ENCODE results near the gene PLOD1.
"Not testable (repeated sequence)": the region's sequence is repeated elsewhere in the genome, so short reads cannot be mapped to it uniquely, and the experiment has no call there.

The PLOD1 gene

DNA sequence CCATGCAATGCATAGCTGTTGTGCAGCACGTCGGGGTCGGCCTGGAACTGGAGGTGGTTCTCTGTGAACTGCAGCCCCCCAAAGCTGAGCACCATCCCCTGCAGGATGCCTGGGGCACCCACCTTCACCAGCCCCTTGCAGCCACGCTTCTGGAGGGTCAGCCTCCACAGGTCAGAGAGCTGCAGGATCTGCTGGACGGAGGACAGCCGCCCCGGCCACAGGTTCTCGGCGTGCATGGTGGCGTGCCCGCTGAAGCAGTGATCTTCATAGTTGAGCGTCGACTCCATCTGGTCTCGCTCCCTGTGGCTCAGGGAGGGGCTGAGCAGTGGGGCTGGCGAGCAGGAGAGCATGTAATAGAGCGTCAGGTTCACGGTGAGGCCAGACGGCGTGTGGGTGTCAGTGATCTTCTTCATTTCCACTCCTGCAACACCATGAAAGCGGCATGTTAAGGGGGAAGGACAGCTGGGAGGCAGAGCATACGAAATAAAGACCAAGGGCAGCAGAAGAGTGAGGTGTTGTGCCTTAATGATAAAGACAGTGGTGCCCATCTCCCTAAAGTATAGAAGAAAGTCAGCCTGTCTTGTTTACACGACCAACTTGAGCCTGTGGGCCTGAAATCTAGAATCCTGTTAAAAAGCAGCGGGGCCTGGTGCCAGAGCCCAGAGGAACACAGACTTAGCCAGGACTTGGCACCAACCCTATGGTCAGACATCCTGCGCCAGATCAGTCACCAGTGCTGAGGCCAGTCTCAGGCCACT lies 11.3 kb upstream of the PLOD1 start:
- Histone ChIP-seq H3K27me3 (ENCODE audit: control insufficient read depth, low read length) (no peaks in the 10 kb centered on the region), H3K4me2 (ENCODE audit: low read length) (peak overlapping the region; percentile 85; the same call in 1 of the 2 replicates), H4K20me1 (ENCODE audit: control insufficient read depth, insufficient read depth, low read depth, low read length) (peaks cover 10% of the 10 kb centered on the region; the same call in 1 of the 2 replicates), H3K4me1 (ENCODE audit: control insufficient read depth, low read length) (peaks cover 28% of the 10 kb centered on the region), H3K9me3 (ENCODE audit: control insufficient read depth, insufficient read depth, low read length) (no peaks in the 10 kb centered on the region), H3K4me3 (ENCODE audit: low read length) (peak overlapping the region; percentile 77; the same call in 1 of the 2 replicates), H3K9me2 (replicated peaks; ENCODE audit: control insufficient read depth, low read length) (no peaks in the 10 kb centered on the region), H3K36me3 (ENCODE audit: control insufficient read depth, low read length) (peaks cover 56% of the 10 kb centered on the region), H3F3A (ENCODE audit: control insufficient read depth, insufficient read depth) (peaks cover 7% of the 10 kb centered on the region), H3K79me2 (ENCODE audit: control insufficient read depth, low read length) (peaks cover 72% of the 10 kb centered on the region), H3K27ac (ENCODE audit: low read depth, low read length) (no peak overlapping the region)
- TF ChIP-seq, protein P1, sequence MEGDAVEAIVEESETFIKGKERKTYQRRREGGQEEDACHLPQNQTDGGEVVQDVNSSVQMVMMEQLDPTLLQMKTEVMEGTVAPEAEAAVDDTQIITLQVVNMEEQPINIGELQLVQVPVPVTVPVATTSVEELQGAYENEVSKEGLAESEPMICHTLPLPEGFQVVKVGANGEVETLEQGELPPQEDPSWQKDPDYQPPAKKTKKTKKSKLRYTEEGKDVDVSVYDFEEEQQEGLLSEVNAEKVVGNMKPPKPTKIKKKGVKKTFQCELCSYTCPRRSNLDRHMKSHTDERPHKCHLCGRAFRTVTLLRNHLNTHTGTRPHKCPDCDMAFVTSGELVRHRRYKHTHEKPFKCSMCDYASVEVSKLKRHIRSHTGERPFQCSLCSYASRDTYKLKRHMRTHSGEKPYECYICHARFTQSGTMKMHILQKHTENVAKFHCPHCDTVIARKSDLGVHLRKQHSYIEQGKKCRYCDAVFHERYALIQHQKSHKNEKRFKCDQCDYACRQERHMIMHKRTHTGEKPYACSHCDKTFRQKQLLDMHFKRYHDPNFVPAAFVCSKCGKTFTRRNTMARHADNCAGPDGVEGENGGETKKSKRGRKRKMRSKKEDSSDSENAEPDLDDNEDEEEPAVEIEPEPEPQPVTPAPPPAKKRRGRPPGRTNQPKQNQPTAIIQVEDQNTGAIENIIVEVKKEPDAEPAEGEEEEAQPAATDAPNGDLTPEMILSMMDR (IDR thresholded peaks at IDR 0.05; ENCODE audit: low read depth, low read length, poor library complexity, severe bottlenecking) = no peak
- no peak for TF ChIP-seq EZH2phosphoT487 (IDR thresholded peaks at IDR 0.05; ENCODE audit: borderline replicate concordance, low read length)

DNA sequence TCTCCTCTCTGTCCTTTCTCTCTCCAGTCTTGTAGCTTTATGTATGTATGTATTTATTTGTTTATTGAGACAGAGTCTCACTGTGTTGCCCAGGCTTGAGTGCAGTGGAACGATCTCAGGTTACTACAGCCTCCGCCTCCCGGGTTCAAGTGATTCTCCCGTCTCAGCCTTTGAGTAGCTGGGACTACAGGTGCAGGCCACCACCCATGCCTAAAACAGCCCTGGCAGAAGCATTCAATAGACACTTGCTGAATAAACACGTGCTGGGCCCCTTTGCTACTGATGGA lies 10.7 kb upstream of the PLOD1 start:
- no peak for TF ChIP-seq EZH2phosphoT487 (IDR thresholded peaks at IDR 0.05; ENCODE audit: borderline replicate concordance, low read length)
- TF ChIP-seq, protein P1 (IDR thresholded peaks at IDR 0.05; ENCODE audit: low read depth, low read length, poor library complexity, severe bottlenecking) = no peak
- peaks cover 31% of the 10 kb centered on the region for H3K4me1 ChIP-seq (ENCODE audit: control insufficient read depth, low read length)
- no peaks in the 10 kb centered on the region for H3K9me3 ChIP-seq (ENCODE audit: control insufficient read depth, insufficient read depth, low read length)
- H3K36me3 ChIP-seq (ENCODE audit: control insufficient read depth, low read length) = peaks cover 54% of the 10 kb centered on the region
- H3K9me2 ChIP-seq (replicated peaks; ENCODE audit: control insufficient read depth, low read length) = no peaks in the 10 kb centered on the region
- peaks cover 7% of the 10 kb centered on the region for H3F3A ChIP-seq (ENCODE audit: control insufficient read depth, insufficient read depth)
- H4K20me1 ChIP-seq (ENCODE audit: control insufficient read depth, insufficient read depth, low read depth, low read length) = peaks cover 10% of the 10 kb centered on the region; the same call in 1 of the 2 replicates
- H3K27ac ChIP-seq (ENCODE audit: low read depth, low read length) = no peak overlapping the region
- H3K4me2 ChIP-seq (ENCODE audit: low read length) = peak overlapping the region; percentile 85
- no peaks in the 10 kb centered on the region for H3K27me3 ChIP-seq (ENCODE audit: control insufficient read depth, low read length)
- H3K79me2 ChIP-seq (ENCODE audit: control insufficient read depth, low read length) = peaks cover 69% of the 10 kb centered on the region
- peak overlapping the region; percentile 77 for H3K4me3 ChIP-seq (ENCODE audit: low read length)

DNA sequence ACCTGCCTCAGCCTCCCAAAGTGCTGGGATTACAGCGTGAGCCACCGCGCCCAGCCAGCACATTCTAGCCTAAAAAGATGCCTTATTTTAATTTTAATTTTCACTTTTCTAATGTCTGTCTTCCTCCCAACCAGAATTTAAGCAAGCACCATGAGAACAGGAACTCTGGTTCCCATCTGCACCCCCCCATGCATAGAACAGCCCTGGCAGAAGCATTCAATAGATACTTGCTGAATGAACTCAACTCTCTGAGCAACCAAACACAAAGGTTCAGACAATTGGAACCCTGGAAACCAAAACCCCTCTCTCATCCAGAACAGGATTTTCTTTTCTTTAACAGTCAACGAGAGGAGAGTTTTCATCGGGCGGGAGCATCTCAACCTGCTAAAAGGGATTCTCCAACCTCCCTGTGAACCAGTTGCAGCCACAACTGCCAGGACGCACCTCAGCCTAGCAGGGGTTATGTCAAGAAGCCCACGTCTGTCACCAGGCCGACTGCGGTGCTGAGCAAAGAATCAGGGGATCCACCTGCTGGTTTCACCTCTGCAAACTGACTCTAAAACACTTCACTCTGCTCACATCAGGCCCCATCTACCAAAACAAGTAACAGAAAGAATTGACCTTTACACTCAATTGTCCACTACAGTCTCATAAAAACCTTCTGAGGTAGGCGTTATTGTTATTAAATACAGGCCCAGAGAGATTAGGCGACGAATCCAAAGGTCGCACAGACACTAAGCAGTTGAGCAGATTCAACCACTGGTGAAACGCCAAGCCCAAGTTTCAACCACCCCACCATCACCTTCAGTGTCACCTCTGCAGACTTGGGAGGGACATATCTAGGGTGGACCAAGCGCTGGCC lies 10.0 kb upstream of the PLOD1 start:
- Histone ChIP-seq H3F3A (ENCODE audit: control insufficient read depth, insufficient read depth) (peaks cover 8% of the 10 kb centered on the region), H3K9me2 (replicated peaks; ENCODE audit: control insufficient read depth, low read length) (no peaks in the 10 kb centered on the region), H3K27ac (ENCODE audit: low read depth, low read length) (no peak overlapping the region), H3K79me2 (ENCODE audit: control insufficient read depth, low read length) (peaks cover 61% of the 10 kb centered on the region), H4K20me1 (ENCODE audit: control insufficient read depth, insufficient read depth, low read depth, low read length) (peaks cover 10% of the 10 kb centered on the region; the same call in 1 of the 2 replicates), H3K27me3 (ENCODE audit: control insufficient read depth, low read length) (no peaks in the 10 kb centered on the region), H3K4me3 (ENCODE audit: low read length) (peak overlapping the region; percentile 77), H3K36me3 (ENCODE audit: control insufficient read depth, low read length) (peaks cover 46% of the 10 kb centered on the region), H3K4me1 (ENCODE audit: control insufficient read depth, low read length) (peaks cover 39% of the 10 kb centered on the region), H3K4me2 (ENCODE audit: low read length) (peak overlapping the region; percentile 85), H3K9me3 (ENCODE audit: control insufficient read depth, insufficient read depth, low read length) (no peaks in the 10 kb centered on the region)
- TF ChIP-seq, protein P1 (IDR thresholded peaks at IDR 0.05; ENCODE audit: low read depth, low read length, poor library complexity, severe bottlenecking) = no peak
- TF ChIP-seq EZH2phosphoT487 (IDR thresholded peaks at IDR 0.05; ENCODE audit: borderline replicate concordance, low read length) = no peak

DNA sequence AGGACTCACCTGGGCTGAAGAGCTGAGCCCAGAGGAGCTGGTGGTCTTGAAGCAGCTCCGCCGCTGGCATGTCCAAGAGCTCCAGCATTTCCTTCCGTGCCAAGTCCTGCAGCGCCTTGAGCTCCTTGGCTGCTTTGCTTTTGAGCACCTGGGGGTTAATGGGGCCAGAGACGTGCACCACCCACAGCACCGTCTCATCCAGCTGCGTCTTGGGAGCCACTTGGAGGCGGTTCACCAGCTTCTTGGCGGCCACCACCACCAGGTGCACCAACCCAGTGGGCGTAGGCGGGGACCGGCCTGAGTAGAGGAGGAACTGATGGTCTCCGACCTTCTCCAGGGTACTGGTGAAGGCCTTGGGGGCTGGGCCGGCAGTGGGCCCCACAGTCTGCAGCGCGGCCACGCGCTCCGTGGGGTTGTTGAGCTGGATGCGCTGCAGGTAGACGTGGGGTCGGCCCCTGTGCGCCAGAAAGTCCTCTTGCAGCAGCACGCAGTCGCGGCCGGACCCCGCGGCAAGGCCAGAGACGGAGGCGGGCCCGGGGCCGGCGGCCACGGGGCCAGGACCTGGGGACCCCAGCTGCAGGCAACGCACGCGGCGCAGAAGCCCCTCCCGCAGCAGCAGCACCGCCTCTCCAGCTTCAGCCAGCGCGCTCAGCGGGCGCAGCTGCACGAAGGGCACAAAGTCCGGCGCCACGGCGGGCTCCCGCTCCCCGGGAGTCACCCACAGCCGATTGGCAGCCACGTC lies 9.2 kb upstream of the PLOD1 start:
- not testable (repeated sequence) for H3K9me3 ChIP-seq (ENCODE audit: control insufficient read depth, insufficient read depth, low read length); H3F3A ChIP-seq (ENCODE audit: control insufficient read depth, insufficient read depth); H3K27ac ChIP-seq (ENCODE audit: low read depth, low read length); H3K9me2 ChIP-seq (replicated peaks; ENCODE audit: control insufficient read depth, low read length); H3K27me3 ChIP-seq (ENCODE audit: control insufficient read depth, low read length)
- H3K36me3 ChIP-seq (ENCODE audit: control insufficient read depth, low read length) = peaks cover 38% of the 10 kb centered on the region
- peaks cover 53% of the 10 kb centered on the region for H3K79me2 ChIP-seq (ENCODE audit: control insufficient read depth, low read length)
- H3K4me1 ChIP-seq (ENCODE audit: control insufficient read depth, low read length) = peaks cover 47% of the 10 kb centered on the region
- peaks cover 10% of the 10 kb centered on the region; the same call in 1 of the 2 replicates for H4K20me1 ChIP-seq (ENCODE audit: control insufficient read depth, insufficient read depth, low read depth, low read length)
- H3K4me2 ChIP-seq (ENCODE audit: low read length) = peak overlapping the region; percentile 85
- peak overlapping the region; percentile 77 for H3K4me3 ChIP-seq (ENCODE audit: low read length)
